Central memory CD8-positive, alpha-beta T cell (primary cell): ENCODE data around the gene COMP.

Experiments
- ATAC-seq: fragments of 150-1000 bp; cut with Tn5 transposase; replicated peaks from 2 replicates; pipeline ENCODE4 v1.10.0; 2022; ENCODE audit warnings: mild to moderate bottlenecking, moderate FRiP score, moderate number of reproducible peaks; ENCODE audit not compliant: poor library complexity, severe bottlenecking; ENCODE audit errors: extremely low read depth
- DNase-seq, 2 donors: peaks; one replicate each; pipeline ENCODE4 v3.0.0; 2021; ENCODE audit warnings: low spot score in 2 of 2
- H3K27ac Mint-ChIP-seq: one replicate; pipeline ENCODE4 v1.8.0; 2022; ENCODE audit warnings: low read depth, mild to moderate bottlenecking, moderate library complexity, mixed read lengths
- H3K27me3 Mint-ChIP-seq: one replicate; pipeline ENCODE4 v1.8.0; 2022; ENCODE audit warnings: mixed read lengths
- H3K36me3 Mint-ChIP-seq: one replicate; pipeline ENCODE4 v1.8.0; 2022; ENCODE audit warnings: mild to moderate bottlenecking, moderate library complexity, mixed read lengths; ENCODE audit not compliant: insufficient read depth
- H3K4me1 Mint-ChIP-seq: one replicate; pipeline ENCODE4 v1.8.0; 2022; ENCODE audit warnings: mixed read lengths
- H3K4me3 Mint-ChIP-seq: one replicate; pipeline ENCODE4 v1.8.0; 2022; ENCODE audit warnings: mild to moderate bottlenecking, moderate library complexity, mixed read lengths
- H3K9me3 Mint-ChIP-seq: one replicate; pipeline ENCODE4 v1.8.0; 2022; ENCODE audit warnings: mixed read lengths

Gene COMP

GRCh38 chr19:18788529-18789421 is 2.3 kb downstream of the COMP start:
- peaks cover 9% of the 10 kb centered on the region for H3K36me3 Mint-ChIP-seq

DNA sequence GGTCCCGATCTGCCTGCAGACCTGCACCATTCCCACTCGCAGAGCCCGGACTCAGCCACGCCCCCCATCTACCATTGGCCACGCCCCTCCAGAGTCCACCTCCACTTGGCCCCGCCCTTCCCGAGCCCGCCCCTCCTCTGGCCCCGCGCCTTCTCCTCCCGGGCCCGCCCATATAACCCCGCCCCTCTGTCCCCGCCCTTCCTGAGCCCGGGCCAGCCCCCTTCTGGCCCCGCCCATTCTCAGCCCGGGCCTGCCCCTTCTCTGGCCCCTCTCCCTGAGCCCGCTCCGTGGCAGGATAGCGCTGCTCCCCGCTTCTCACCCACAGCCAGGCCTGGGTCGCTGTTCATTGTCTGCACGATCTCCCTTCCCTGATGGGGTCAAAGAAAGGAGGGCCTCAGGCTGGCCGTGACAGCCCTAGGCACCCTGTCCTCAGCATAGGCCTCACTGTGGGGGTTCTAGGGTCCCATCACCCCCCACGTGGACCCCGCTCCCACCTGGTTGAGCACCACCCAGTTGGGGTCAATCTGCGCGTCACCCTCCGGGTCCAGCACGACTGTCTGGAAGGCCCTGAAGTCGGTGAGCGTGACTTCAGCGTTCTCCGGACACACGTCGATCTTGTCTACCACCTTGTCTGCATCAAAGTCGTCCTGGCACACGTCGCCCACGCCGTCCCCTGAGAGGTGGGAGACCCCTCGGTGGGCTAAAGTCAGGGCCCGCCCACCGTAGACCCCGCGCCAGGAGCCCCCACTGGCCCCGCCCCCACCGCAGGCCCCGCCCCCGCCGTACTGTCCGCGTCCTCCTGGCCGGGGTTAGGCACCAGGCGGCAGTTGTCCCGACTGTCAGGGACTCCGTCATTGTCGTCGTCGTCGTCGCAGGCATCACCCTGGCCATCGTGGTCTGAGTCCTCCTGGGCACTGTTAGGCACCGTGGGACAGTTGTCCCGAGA is 5.7 kb downstream of the COMP start:
- Mint-ChIP-seq H3K27ac (no peak overlapping the region), H3K4me3 (peak overlapping the region; percentile 62), H3K9me3 (no peaks in the 10 kb centered on the region), H3K4me1 (peaks cover 49% of the 10 kb centered on the region), H3K27me3 (peaks cover 64% of the 10 kb centered on the region), H3K36me3 (peaks cover 6% of the 10 kb centered on the region)
- peak in 1 of 2 donors; percentile 28 for DNase-seq
- ATAC-seq: peak; percentile 49

More at GRCh38 chr19:18788529-18789421, 2.3 kb downstream of the COMP start:
- ATAC-seq (no peak), DNase-seq (no peak)
- Mint-ChIP-seq H3K9me3 (no peaks in the 10 kb centered on the region), H3K27ac (no peak overlapping the region), H3K27me3 (peaks cover 97% of the 10 kb centered on the region), H3K4me1 (peaks cover 51% of the 10 kb centered on the region), H3K4me3 (peak overlapping the region; percentile 71)

- ATAC-seq (no peak), DNase-seq (no peak)
- Mint-ChIP-seq H3K36me3 (peaks cover 4% of the 10 kb centered on the region), H3K4me1 (peaks cover 42% of the 10 kb centered on the region), H3K9me3 (no peaks in the 10 kb centered on the region), H3K27me3 (peaks cover 57% of the 10 kb centered on the region), H3K27ac (no peak overlapping the region), H3K4me3 (peak overlapping the region; percentile 28)
Observed at GRCh38 chr19:18784786-18785120, 6.4 kb downstream of the COMP start.

- H3K4me3 Mint-ChIP-seq: peak overlapping the region; percentile 28
- H3K4me1 Mint-ChIP-seq: peaks cover 36% of the 10 kb centered on the region
- H3K27ac Mint-ChIP-seq: no peak overlapping the region
- DNase-seq (no peak), ATAC-seq (no peak)
- no peaks in the 10 kb centered on the region for H3K9me3 Mint-ChIP-seq
- H3K27me3 Mint-ChIP-seq: peaks cover 51% of the 10 kb centered on the region
- H3K36me3 Mint-ChIP-seq: peaks cover 4% of the 10 kb centered on the region
Observed at GRCh38 chr19:18783958-18784785, 6.9 kb downstream of the COMP start.

GRCh38 chr19:18782559-18783225 is 8.4 kb downstream of the COMP start:
- H3K27me3 Mint-ChIP-seq: peaks cover 36% of the 10 kb centered on the region
- DNase-seq (no peak), ATAC-seq (no peak)
- H3K36me3 Mint-ChIP-seq: peaks cover 6% of the 10 kb centered on the region
- H3K4me1 Mint-ChIP-seq: peaks cover 29% of the 10 kb centered on the region
- no peaks in the 10 kb centered on the region for H3K9me3 Mint-ChIP-seq
- no peak overlapping the region for H3K4me3 Mint-ChIP-seq
- H3K27ac Mint-ChIP-seq: no peak overlapping the region

- no peak overlapping the region for H3K27ac Mint-ChIP-seq
- ATAC-seq: no peak
Observed at GRCh38 chr19:18781885-18782527, 9.1 kb downstream of the COMP start.

GRCh38 chr19:18781047-18781600 is 10.0 kb downstream of the COMP start:
- ATAC-seq (no peak), DNase-seq (no peak)
- H3K27ac Mint-ChIP-seq: no peak overlapping the region
- peaks cover 6% of the 10 kb centered on the region for H3K36me3 Mint-ChIP-seq
- H3K4me3 Mint-ChIP-seq: no peak overlapping the region
- peaks cover 22% of the 10 kb centered on the region for H3K27me3 Mint-ChIP-seq
- H3K9me3 Mint-ChIP-seq: no peaks in the 10 kb centered on the region
- peaks cover 17% of the 10 kb centered on the region for H3K4me1 Mint-ChIP-seq

More at GRCh38 chr19:18781885-18782527, 9.1 kb downstream of the COMP start:
- peaks cover 30% of the 10 kb centered on the region for H3K27me3 Mint-ChIP-seq
- peaks cover 6% of the 10 kb centered on the region for H3K36me3 Mint-ChIP-seq
- H3K9me3 Mint-ChIP-seq: no peaks in the 10 kb centered on the region
- no peak for DNase-seq
- H3K4me1 Mint-ChIP-seq: peaks cover 22% of the 10 kb centered on the region
- H3K4me3 Mint-ChIP-seq: no peak overlapping the region

GRCh38 chr19:18780631-18781030 is 10.5 kb downstream of the COMP start:
- DNase-seq: no peak
- Mint-ChIP-seq H3K27me3 (peaks cover 17% of the 10 kb centered on the region), H3K36me3 (peaks cover 6% of the 10 kb centered on the region), H3K9me3 (no peaks in the 10 kb centered on the region), H3K4me3 (no peak overlapping the region), H3K4me1 (peaks cover 12% of the 10 kb centered on the region), H3K27ac (no peak overlapping the region)
- ATAC-seq: no peak

- DNase-seq: no peak
- Mint-ChIP-seq H3K27me3 (peaks cover 12% of the 10 kb centered on the region), H3K27ac (no peak overlapping the region), H3K9me3 (no peaks in the 10 kb centered on the region), H3K36me3 (peaks cover 4% of the 10 kb centered on the region), H3K4me3 (no peak overlapping the region), H3K4me1 (peaks cover 6% of the 10 kb centered on the region)
- no peak for ATAC-seq
Observed at GRCh38 chr19:18780081-18780480, 11.0 kb downstream of the COMP start.

- ATAC-seq (no peak), DNase-seq (no peak)
- Mint-ChIP-seq H3K36me3 (peaks cover 4% of the 10 kb centered on the region), H3K27ac (no peak overlapping the region), H3K27me3 (peaks cover 1% of the 10 kb centered on the region), H3K4me3 (no peak overlapping the region), H3K4me1 (no peaks in the 10 kb centered on the region), H3K9me3 (no peaks in the 10 kb centered on the region)
Observed at GRCh38 chr19:18778826-18779495, 12.1 kb downstream of the COMP start.

DNA sequence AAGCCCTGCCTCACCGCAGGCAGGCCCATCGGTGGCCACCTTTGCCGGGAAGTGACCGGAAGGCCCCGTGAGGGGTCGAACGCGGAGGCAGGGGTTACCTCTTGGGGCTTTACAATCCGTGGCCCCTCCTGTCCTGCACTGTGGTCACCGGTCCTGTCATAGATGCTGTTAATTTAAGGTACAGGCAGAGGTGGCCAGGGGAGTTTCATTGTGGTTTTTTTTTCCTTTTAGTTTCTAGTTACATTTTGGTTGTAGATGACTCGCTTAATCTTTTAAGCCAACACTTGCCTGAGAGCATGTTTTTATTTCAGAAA is 13.1 kb downstream of the COMP start:
- peaks cover 4% of the 10 kb centered on the region for H3K36me3 Mint-ChIP-seq
- no peak overlapping the region for H3K4me3 Mint-ChIP-seq
- H3K27me3 Mint-ChIP-seq: no peaks in the 10 kb centered on the region
- H3K27ac Mint-ChIP-seq: no peak overlapping the region
- no peak for ATAC-seq
- H3K4me1 Mint-ChIP-seq: no peaks in the 10 kb centered on the region
- H3K9me3 Mint-ChIP-seq: no peaks in the 10 kb centered on the region
- DNase-seq: no peak
